Measurements from ENCODE around the gene THOC1. TPM values are rescaled to one million over a fixed set of nuclear protein-coding genes. Genes with fewer than 3 reads are reported as not detected.

Gene THOC1
- total RNA-seq, 5 donors from 2014 or later (not counting 1 experiment from before 2014, with no cell fraction given) = 50.7 to 88.5 (median 53.7) TPM

DNA sequence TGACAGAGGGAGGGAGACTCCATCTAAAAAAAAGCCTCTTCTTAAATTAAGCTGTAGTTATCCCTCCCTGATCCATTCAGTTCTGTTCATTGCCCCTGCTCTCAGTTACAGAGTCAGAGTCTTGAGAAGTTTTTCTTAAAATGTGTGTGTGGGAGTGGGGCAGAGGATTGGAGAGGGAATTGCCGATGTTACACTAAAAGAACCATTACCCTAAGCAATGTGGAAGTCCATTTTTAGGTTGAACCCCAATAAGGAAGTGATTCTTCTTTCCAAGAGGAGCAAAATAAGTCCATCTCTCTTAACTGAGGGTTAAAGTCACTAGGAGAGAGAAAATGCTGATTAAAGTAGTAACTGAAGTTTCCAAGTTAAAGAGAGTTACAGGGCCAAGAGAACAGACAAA lies 21.2 kb upstream of the THOC1 start:
- Mint-ChIP-seq H3K9me3 (no peaks in the 10 kb centered on the region), H3K27me3 (peaks cover 11 to 28% of the 10 kb centered on the region in 2 donors), H3K36me3 (no peaks in the 10 kb centered on the region), H3K4me3 (no peak overlapping the region), H3K27ac (no peak overlapping the region), H3K4me1 (peaks cover 0 to 4% (median 2%) of the 10 kb centered on the region in 3 donors)
- no peaks in the 10 kb centered on the region for H3K9me3 ChIP-seq
- ATAC-seq (replicated peaks in 1 of 4) (no peak), DNase-seq (no peak)
- ChIA-PET CTCF (no interaction called here), POLR2A (interaction anchor here in 1 of 2 donors (0.5 kb wide), 1 partner anchor 492 kb away, joined by 4 read pairs; no protein-coding TSS in a partner anchor)
- no CpG with 5 or more reads among the region's 1 CpG for WGBS (ENCODE audit: insufficient coverage)
- no peaks in the 10 kb centered on the region for H3K36me3 ChIP-seq (ENCODE audit: control insufficient read depth in 2 of 2, extremely low read depth in 1 of 2, insufficient read depth in 1 of 2, low read length in 1 of 2)
- H3K27me3 ChIP-seq (replicated peaks in 1 of 2; ENCODE audit: control insufficient read depth in 2 of 2, extremely low read depth in 1 of 2, insufficient read depth in 2 of 2, low read length in 1 of 2) = peaks cover 0 to 6% of the 10 kb centered on the region in 2 experiments
- H3K27ac ChIP-seq (ENCODE audit: low read length) = no peak overlapping the region
- H3K4me1 ChIP-seq (ENCODE audit: control insufficient read depth in 1 of 2, extremely low read depth in 1 of 2, insufficient read depth in 2 of 2, low read length in 2 of 2) = no peaks in the 10 kb centered on the region
- no peak overlapping the region for H3K4me3 ChIP-seq (ENCODE audit: control insufficient read depth in 1 of 2, extremely low read depth in 1 of 2, low read length in 1 of 2)

DNA sequence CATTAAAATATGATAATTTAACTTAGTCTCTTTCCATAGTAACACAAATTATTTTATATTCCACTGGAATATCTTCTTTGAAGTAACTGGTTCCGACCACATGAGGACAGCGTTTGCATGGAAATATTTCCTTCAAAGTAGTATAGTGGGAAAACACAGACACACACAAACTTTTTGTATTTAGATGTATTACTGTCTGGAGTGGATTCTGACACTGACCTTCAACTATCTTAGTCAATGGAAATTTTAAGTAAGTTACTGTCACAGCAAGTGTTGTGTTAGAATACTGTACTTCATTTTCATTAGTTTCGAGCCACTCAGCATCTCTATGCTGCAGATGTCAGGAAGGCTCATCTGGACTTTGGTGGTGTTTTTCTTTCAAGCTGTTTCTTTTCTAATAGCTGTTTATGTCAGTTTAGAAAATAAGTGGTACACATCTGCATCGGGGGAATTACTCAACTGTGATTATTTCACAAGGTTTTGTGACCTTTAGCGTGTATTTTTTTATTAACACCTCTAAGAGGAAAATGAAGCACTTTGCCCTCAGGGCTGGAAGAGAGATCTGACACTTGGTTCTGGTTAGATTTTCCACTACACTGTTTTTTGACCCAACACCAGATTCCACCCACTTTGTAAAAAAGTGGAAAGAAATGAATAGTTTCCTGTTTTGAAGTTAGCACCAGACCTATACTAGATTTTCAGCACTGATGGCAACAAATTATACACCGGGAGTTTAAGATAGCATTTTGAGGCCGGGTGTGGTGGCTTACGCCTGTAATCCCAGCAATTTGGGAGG lies 18.9 kb upstream of the THOC1 start:
- H3K4me3 Mint-ChIP-seq = no peak overlapping the region
- 66% methylated on average over 4 of the region's 8 CpGs for WGBS (ENCODE audit: insufficient coverage)
- CTCF ChIA-PET = no interaction called here

DNA sequence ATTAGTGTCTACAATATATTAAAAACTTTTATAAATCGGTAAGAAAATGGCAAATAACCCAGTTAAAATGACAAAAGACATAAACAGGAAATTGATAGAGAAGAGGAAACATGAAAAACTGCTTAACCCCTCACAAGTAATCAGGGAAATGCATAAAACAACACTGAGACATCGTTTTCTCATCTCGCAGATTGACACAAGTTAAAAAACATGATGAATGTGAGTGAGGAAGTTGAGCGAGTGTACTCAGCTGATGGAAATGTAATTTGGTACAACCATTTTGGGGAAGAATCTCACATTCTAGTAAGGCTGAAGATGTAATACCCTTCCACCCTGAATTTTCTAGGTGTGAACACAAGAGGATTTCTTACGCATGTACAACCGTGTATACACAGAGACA lies 18.0 kb upstream of the THOC1 start:
- ATAC-seq (replicated peaks in 1 of 4) = no peak
- Histone ChIP-seq H3K36me3 (ENCODE audit: control insufficient read depth in 2 of 2, extremely low read depth in 1 of 2, insufficient read depth in 1 of 2, low read length in 1 of 2) (no peaks in the 10 kb centered on the region), H3K9me3 (no peaks in the 10 kb centered on the region), H3K4me1 (ENCODE audit: control insufficient read depth in 1 of 2, extremely low read depth in 1 of 2, insufficient read depth in 2 of 2, low read length in 2 of 2) (no peaks in the 10 kb centered on the region), H3K27ac (ENCODE audit: low read length) (no peak overlapping the region), H3K4me3 (ENCODE audit: control insufficient read depth in 1 of 2, extremely low read depth in 1 of 2, low read length in 1 of 2) (no peak overlapping the region), H3K27me3 (replicated peaks in 1 of 2; ENCODE audit: control insufficient read depth in 2 of 2, extremely low read depth in 1 of 2, insufficient read depth in 2 of 2, low read length in 1 of 2) (peaks cover 0 to 8% of the 10 kb centered on the region in 2 experiments)
- ChIA-PET CTCF (no interaction called here), POLR2A (no interaction called here)
- DNase-seq = no peak
- WGBS (ENCODE audit: insufficient coverage) = no CpG with 5 or more reads among the region's 6 CpGs
- Mint-ChIP-seq H3K27me3 (peaks cover 18 to 34% of the 10 kb centered on the region in 2 donors), H3K27ac (no peak overlapping the region), H3K36me3 (no peaks in the 10 kb centered on the region), H3K4me3 (no peak overlapping the region), H3K9me3 (no peaks in the 10 kb centered on the region), H3K4me1 (peaks cover 0 to 4% (median 2%) of the 10 kb centered on the region in 3 donors)

More for the DNA sequence above, 18.9 kb upstream of the THOC1 start:
- no peak for ATAC-seq (replicated peaks in 1 of 4)
- Histone ChIP-seq H3K27me3 (replicated peaks in 1 of 2; ENCODE audit: control insufficient read depth in 2 of 2, extremely low read depth in 1 of 2, insufficient read depth in 2 of 2, low read length in 1 of 2) (peaks cover 0 to 10% of the 10 kb centered on the region in 2 experiments), H3K27ac (ENCODE audit: low read length) (no peak overlapping the region), H3K4me3 (ENCODE audit: control insufficient read depth in 1 of 2, extremely low read depth in 1 of 2, low read length in 1 of 2) (no peak overlapping the region), H3K4me1 (ENCODE audit: control insufficient read depth in 1 of 2, extremely low read depth in 1 of 2, insufficient read depth in 2 of 2, low read length in 2 of 2) (no peaks in the 10 kb centered on the region), H3K36me3 (ENCODE audit: control insufficient read depth in 2 of 2, extremely low read depth in 1 of 2, insufficient read depth in 1 of 2, low read length in 1 of 2) (no peaks in the 10 kb centered on the region), H3K9me3 (no peaks in the 10 kb centered on the region)
- no peaks in the 10 kb centered on the region for H3K9me3 Mint-ChIP-seq
- peaks cover 0 to 4% (median 2%) of the 10 kb centered on the region in 3 donors for H3K4me1 Mint-ChIP-seq
- POLR2A ChIA-PET = no interaction called here
- no peaks in the 10 kb centered on the region for H3K36me3 Mint-ChIP-seq
- H3K27me3 Mint-ChIP-seq = peaks cover 10 to 27% of the 10 kb centered on the region in 2 donors
- H3K27ac Mint-ChIP-seq = no peak overlapping the region
- DNase-seq = no peak

DNA sequence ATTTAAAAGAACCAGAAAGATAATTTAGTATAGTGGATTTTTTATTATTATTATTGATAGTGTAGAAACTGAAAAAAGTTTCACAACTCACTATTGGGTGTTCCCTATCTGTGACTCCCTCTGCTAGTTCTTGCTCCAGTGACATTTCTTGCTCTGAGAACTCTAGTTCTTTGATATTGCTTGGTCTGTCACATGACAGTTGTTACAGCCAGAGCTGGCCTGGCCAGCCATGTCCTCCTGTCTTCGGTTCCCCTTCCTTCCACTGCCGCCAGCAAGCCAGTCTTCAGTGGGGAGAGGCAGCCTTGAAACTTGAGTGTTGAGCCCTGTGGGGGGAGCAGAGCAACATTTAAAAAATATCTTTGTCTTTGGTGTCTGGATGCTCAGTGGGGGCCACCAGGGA lies 7.6 kb upstream of the THOC1 start:
- POLR2A ChIA-PET = no interaction called here
- Histone ChIP-seq H3K9me3 (no peaks in the 10 kb centered on the region), H3K36me3 (ENCODE audit: control insufficient read depth in 2 of 2, extremely low read depth in 1 of 2, insufficient read depth in 1 of 2, low read length in 1 of 2) (no peaks in the 10 kb centered on the region), H3K27ac (ENCODE audit: low read length) (no peak overlapping the region), H3K27me3 (replicated peaks in 1 of 2; ENCODE audit: control insufficient read depth in 2 of 2, extremely low read depth in 1 of 2, insufficient read depth in 2 of 2, low read length in 1 of 2) (peaks cover 0 to 8% of the 10 kb centered on the region in 2 experiments), H3K4me3 (ENCODE audit: control insufficient read depth in 1 of 2, extremely low read depth in 1 of 2, low read length in 1 of 2) (no peak overlapping the region), H3K4me1 (ENCODE audit: control insufficient read depth in 1 of 2, extremely low read depth in 1 of 2, insufficient read depth in 2 of 2, low read length in 2 of 2) (no peaks in the 10 kb centered on the region)
- Mint-ChIP-seq H3K9me3 (peaks cover 0 to 8% (median 0%) of the 10 kb centered on the region in 3 donors), H3K4me3 (no peak overlapping the region), H3K27ac (no peak overlapping the region), H3K36me3 (no peaks in the 10 kb centered on the region), H3K27me3 (peaks cover 4 to 15% of the 10 kb centered on the region in 2 donors), H3K4me1 (no peaks in the 10 kb centered on the region)
- DNase-seq (no peak), ATAC-seq (replicated peaks in 1 of 4) (no peak)
- CTCF ChIA-PET = no interaction called here
- no CpG with 5 or more reads among the region's 2 CpGs for WGBS (ENCODE audit: insufficient coverage)

DNA sequence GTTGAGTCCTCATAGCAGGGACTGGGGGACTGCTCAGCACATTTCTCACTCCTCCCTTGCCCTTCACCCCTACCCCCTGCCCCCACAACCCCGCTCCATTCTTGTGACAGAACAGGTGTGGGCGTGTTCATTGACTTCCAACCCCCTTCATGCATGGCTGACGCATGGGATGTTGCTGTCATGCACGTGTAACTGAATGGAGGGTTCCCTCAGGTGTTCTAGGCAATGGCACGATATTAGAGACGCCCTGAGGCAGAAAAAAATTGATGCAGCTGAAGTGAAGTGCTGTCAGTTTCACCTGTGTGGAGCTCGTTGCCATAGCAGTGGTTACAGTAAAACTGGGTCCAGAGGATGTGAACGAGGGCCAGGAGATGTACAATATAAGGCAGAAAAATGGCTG lies 6.5 kb upstream of the THOC1 start:
- ChIA-PET POLR2A (no interaction called here), CTCF (no interaction called here)
- Histone ChIP-seq H3K4me1 (ENCODE audit: control insufficient read depth in 1 of 2, extremely low read depth in 1 of 2, insufficient read depth in 2 of 2, low read length in 2 of 2) (no peaks in the 10 kb centered on the region), H3K27me3 (replicated peaks in 1 of 2; ENCODE audit: control insufficient read depth in 2 of 2, extremely low read depth in 1 of 2, insufficient read depth in 2 of 2, low read length in 1 of 2) (peaks cover 0 to 7% of the 10 kb centered on the region in 2 experiments), H3K4me3 (ENCODE audit: control insufficient read depth in 1 of 2, extremely low read depth in 1 of 2, low read length in 1 of 2) (no peak overlapping the region), H3K36me3 (ENCODE audit: control insufficient read depth in 2 of 2, extremely low read depth in 1 of 2, insufficient read depth in 1 of 2, low read length in 1 of 2) (no peaks in the 10 kb centered on the region), H3K27ac (ENCODE audit: low read length) (no peak overlapping the region), H3K9me3 (no peaks in the 10 kb centered on the region)
- DNase-seq (no peak), ATAC-seq (replicated peaks in 1 of 4) (no peak)
- Mint-ChIP-seq H3K27ac (no peak overlapping the region), H3K4me1 (peaks cover 6 to 8% (median 6%) of the 10 kb centered on the region in 3 donors), H3K4me3 (no peak overlapping the region), H3K36me3 (no peaks in the 10 kb centered on the region), H3K9me3 (peaks cover 0 to 8% (median 0%) of the 10 kb centered on the region in 3 donors), H3K27me3 (peaks cover 0 to 12% of the 10 kb centered on the region in 2 donors)
- 83% methylated on average over 5 of the region's 8 CpGs for WGBS (ENCODE audit: insufficient coverage)

DNA sequence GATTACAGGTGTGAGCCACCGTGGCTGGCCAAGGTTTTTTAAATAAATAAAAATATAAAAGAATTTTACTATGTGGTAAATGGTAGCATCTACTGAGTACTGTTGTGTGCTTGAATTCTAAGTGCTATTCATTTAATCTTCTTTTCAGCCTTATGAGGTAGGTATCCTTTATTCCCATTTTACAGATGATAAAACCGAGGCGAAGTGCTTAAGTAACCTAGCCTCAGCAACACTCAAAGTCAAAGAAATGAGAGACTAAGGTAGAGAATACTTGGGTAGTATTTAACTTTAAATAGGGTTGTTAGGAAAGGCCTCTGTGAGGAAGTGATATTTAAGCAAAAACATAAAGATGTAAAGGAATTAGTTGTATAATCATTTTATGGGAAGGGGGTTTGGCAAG lies 5.7 kb upstream of the THOC1 start:
- H3K4me1 ChIP-seq (ENCODE audit: control insufficient read depth in 1 of 2, extremely low read depth in 1 of 2, insufficient read depth in 2 of 2, low read length in 2 of 2) = peaks cover 3 to 7% of the 10 kb centered on the region in 2 experiments
- H3K4me3 ChIP-seq (ENCODE audit: control insufficient read depth in 1 of 2, extremely low read depth in 1 of 2, low read length in 1 of 2) = no peak overlapping the region
- ChIA-PET CTCF (no interaction called here), POLR2A (no interaction called here)
- H3K36me3 ChIP-seq (ENCODE audit: control insufficient read depth in 2 of 2, extremely low read depth in 1 of 2, insufficient read depth in 1 of 2, low read length in 1 of 2) = no peaks in the 10 kb centered on the region
- Mint-ChIP-seq H3K4me1 (peaks cover 13 to 16% (median 13%) of the 10 kb centered on the region in 3 donors), H3K9me3 (peaks cover 0 to 8% (median 0%) of the 10 kb centered on the region in 3 donors), H3K36me3 (no peaks in the 10 kb centered on the region), H3K4me3 (no peak overlapping the region), H3K27ac (no peak overlapping the region), H3K27me3 (peaks cover 0 to 8% of the 10 kb centered on the region in 2 donors)
- H3K9me3 ChIP-seq = no peaks in the 10 kb centered on the region
- no peak overlapping the region for H3K27ac ChIP-seq (ENCODE audit: low read length)
- no CpG with 5 or more reads among the region's 3 CpGs for WGBS (ENCODE audit: insufficient coverage)
- H3K27me3 ChIP-seq (replicated peaks in 1 of 2; ENCODE audit: control insufficient read depth in 2 of 2, extremely low read depth in 1 of 2, insufficient read depth in 2 of 2, low read length in 1 of 2) = peaks cover 0 to 3% of the 10 kb centered on the region in 2 experiments
- DNase-seq (no peak), ATAC-seq (replicated peaks in 1 of 4) (no peak)
